ENCODE results near the gene TMEM212. TPM values are rescaled to one million over a fixed set of nuclear protein-coding genes. Genes with fewer than 3 reads are reported as not detected.

Gene TMEM212
- total and polyA plus RNA-seq, 2 of the 13 experiments (the other 11 are each of a cell fraction or from before 2014, with no cell fraction given), result not detected

DNA sequence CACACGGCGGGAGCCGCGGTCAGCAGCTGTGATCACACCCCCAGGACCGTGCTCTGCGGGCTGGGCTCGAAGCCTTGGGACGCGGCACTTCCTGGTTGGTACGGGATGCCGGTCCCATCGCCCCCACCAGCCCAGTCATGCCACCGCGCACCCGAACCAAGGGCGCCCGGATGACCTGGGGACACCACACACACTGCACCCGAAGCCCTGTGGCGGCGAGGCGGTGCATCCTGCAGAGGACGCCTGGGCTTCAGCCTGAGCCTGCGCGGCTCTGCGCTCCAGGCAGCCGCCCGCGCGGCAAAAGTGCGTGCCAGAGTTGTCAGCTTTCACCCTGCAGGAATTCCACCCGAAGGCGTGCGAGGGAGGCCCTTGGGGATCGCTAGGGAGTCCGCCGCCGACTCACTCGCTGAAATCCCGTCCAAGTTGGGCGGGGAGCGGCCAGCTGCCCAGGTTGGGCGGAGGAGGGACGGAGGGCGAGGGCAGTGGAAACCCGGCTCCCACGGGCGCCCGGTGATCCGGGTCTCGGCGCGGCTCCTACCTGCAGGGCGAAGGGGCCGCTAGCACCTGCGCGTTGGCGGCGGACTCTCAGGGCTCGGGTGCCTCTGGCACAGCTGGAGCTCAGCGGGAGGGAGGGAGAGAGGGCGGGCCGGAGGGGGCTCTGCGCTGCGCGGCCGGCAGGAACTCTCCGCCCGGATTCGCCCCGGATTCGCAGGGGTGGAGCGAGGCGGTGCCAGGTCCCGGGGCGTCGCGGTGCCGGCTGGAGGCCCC is 33.1 kb upstream of the TMEM212 start, which contains the start of gene PLD1 (continued):
- TF ChIP-seq GABPB1 (CRISPR knock-in tag; IDR thresholded peaks at IDR 0.05) (peak; percentile 74), ATRX (CRISPR knock-in tag; IDR thresholded peaks at IDR 0.05; ENCODE audit: borderline replicate concordance) (no peak), SRSF1 (optimal IDR thresholded peaks at IDR 0.05; ENCODE audit: low read depth, low read length) (peak; percentile 84), ZNF33A (CRISPR knock-in tag; IDR thresholded peaks at IDR 0.05; ENCODE audit: borderline replicate concordance) (no peak), MATR3 (CRISPR knock-in tag; IDR thresholded peaks at IDR 0.05) (no peak), MAFF (IDR thresholded peaks at IDR 0.05; ENCODE audit: low read depth, low read length) (no peak), IKZF1 (IDR thresholded peaks at IDR 0.05) (no peak), SPEN (CRISPR knock-in tag; IDR thresholded peaks at IDR 0.05; ENCODE audit: low read depth) (peak; percentile 29; the same call in 1 of the 2 replicates), CENPX (CRISPR knock-in tag; IDR thresholded peaks at IDR 0.05) (no peak), ZEB1 (IDR thresholded peaks at IDR 0.05; ENCODE audit: insufficient replicate concordance, low read depth) (peak; percentile 34), ZNF225 (CRISPR knock-in tag; IDR thresholded peaks at IDR 0.05) (0 out of 2 replicates have a peak, but pooled peaks have one; percentile 78), ZFP90 (CRISPR knock-in tag; IDR thresholded peaks at IDR 0.05; ENCODE audit: borderline replicate concordance) (peak; percentile 58; the same call in 1 of the 2 replicates), ZNF644 (CRISPR knock-in tag; IDR thresholded peaks at IDR 0.05; ENCODE audit: low read depth) (no peak), ZNF326 (CRISPR knock-in tag; IDR thresholded peaks at IDR 0.05; ENCODE audit: borderline replicate concordance) (no peak), ZNF350 (CRISPR knock-in tag; IDR thresholded peaks at IDR 0.05; ENCODE audit: borderline replicate concordance, low read depth) (peak; percentile 93), ZNF260 (CRISPR knock-in tag; IDR thresholded peaks at IDR 0.05; ENCODE audit: borderline replicate concordance, low read depth) (no peak), ZIK1 (CRISPR knock-in tag; IDR thresholded peaks at IDR 0.05; ENCODE audit: borderline replicate concordance, low read depth) (no peak), NFIC (IDR thresholded peaks at IDR 0.05; ENCODE audit: low read length) (no peak), ZZZ3 (CRISPR knock-in tag; IDR thresholded peaks at IDR 0.05; ENCODE audit: borderline replicate concordance) (peak; percentile 28), ZNF782 (CRISPR knock-in tag; IDR thresholded peaks at IDR 0.05; ENCODE audit: borderline replicate concordance) (peak; percentile 27; the same call in 1 of the 2 replicates), ZNF282 (IDR thresholded peaks at IDR 0.05; ENCODE audit: partially characterized antibody) (no peak), AKAP8 (CRISPR knock-in tag; IDR thresholded peaks at IDR 0.05) (no peak), MXI1 (IDR thresholded peaks at IDR 0.05; ENCODE audit: borderline replicate concordance, low read depth, low read length) (peak; percentile 52; the same call in 2 of the 3 replicates), HDAC1 (CRISPR knock-in tag; IDR thresholded peaks at IDR 0.05) (peak; percentile 87; the same call in 1 of the 2 replicates), ZNF460 (CRISPR knock-in tag; IDR thresholded peaks at IDR 0.05; ENCODE audit: borderline replicate concordance) (peak; percentile 37; the same call in 1 of the 2 replicates)
- TF ChIP-seq, protein P1, sequence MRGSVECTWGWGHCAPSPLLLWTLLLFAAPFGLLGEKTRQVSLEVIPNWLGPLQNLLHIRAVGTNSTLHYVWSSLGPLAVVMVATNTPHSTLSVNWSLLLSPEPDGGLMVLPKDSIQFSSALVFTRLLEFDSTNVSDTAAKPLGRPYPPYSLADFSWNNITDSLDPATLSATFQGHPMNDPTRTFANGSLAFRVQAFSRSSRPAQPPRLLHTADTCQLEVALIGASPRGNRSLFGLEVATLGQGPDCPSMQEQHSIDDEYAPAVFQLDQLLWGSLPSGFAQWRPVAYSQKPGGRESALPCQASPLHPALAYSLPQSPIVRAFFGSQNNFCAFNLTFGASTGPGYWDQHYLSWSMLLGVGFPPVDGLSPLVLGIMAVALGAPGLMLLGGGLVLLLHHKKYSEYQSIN (CRISPR knock-in tag; IDR thresholded peaks at IDR 0.05; ENCODE audit: borderline replicate concordance), result no peak
- TF ChIP-seq, protein P2, sequence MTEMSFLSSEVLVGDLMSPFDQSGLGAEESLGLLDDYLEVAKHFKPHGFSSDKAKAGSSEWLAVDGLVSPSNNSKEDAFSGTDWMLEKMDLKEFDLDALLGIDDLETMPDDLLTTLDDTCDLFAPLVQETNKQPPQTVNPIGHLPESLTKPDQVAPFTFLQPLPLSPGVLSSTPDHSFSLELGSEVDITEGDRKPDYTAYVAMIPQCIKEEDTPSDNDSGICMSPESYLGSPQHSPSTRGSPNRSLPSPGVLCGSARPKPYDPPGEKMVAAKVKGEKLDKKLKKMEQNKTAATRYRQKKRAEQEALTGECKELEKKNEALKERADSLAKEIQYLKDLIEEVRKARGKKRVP (CRISPR knock-in tag; IDR thresholded peaks at IDR 0.05), result no peak; a peak in 1 of 4 replicates
- TF ChIP-seq, protein P3, sequence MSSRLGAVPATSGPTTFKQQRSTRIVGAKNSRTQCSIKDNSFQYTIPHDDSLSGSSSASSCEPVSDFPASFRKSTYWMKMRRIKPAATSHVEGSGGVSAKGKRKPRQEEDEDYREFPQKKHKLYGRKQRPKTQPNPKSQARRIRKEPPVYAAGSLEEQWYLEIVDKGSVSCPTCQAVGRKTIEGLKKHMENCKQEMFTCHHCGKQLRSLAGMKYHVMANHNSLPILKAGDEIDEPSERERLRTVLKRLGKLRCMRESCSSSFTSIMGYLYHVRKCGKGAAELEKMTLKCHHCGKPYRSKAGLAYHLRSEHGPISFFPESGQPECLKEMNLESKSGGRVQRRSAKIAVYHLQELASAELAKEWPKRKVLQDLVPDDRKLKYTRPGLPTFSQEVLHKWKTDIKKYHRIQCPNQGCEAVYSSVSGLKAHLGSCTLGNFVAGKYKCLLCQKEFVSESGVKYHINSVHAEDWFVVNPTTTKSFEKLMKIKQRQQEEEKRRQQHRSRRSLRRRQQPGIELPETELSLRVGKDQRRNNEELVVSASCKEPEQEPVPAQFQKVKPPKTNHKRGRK (CRISPR knock-in tag; IDR thresholded peaks at IDR 0.05), result 0 out of 2 replicates have a peak, but pooled peaks have one; percentile 56

Data from HepG2 (cell line).